GM20000 (cell line): ENCODE measurements around the gene NT5C.

ENCODE experiments used
- DNase-seq: peaks from one replicate; pipeline ENCODE4 v3.0.0; 2012; ENCODE audit warnings: low spot score
- CTCF ChIP-seq: IDR thresholded peaks from 2 replicates; pipeline ENCODE4 v1.5.1; 2012; ENCODE audit warnings: mild to moderate bottlenecking, control low read depth; ENCODE audit errors: extremely low read depth, missing control alignments

Gene NT5C

GRCh38 chr17:75124041-75124818 lies 7.3 kb downstream of the NT5C start:
- TF ChIP-seq CTCF = no peak
- DNase-seq = no peak

GRCh38 chr17:75118307-75118706 lies 13.2 kb downstream of the NT5C start:
- TF ChIP-seq CTCF = no peak

GRCh38 chr17:75116737-75117136 lies 14.8 kb downstream of the NT5C start:
- DNase-seq = no peak
- TF ChIP-seq CTCF = no peak

More at GRCh38 chr17:75118307-75118706, 13.2 kb downstream of the NT5C start:
- DNase-seq = no peak

GRCh38 chr17:75115555-75115954 lies 16.0 kb downstream of the NT5C start:
- TF ChIP-seq CTCF = no peak
- no peak for DNase-seq

- no peak for TF ChIP-seq CTCF
- DNase-seq = peak; percentile 71
These were observed 16.8 kb downstream of the NT5C start for GRCh38 chr17:75114552-75115314.

- TF ChIP-seq CTCF = peak; percentile 83
- DNase-seq = peak; percentile 86
These were observed 17.6 kb downstream of the NT5C start for GRCh38 chr17:75113798-75114551.
